Activated naive CD8-positive, alpha-beta T cell treated with anti-CD3 and anti-CD28 coated beads, Interleukin-2, amount 50 U/mL, for 16 hours (primary cell): ENCODE data around the gene KCNH4.
"Not testable (repeated sequence)": the region's sequence is repeated elsewhere in the genome, so short reads cannot be mapped to it uniquely, and the experiment has no call there.

ENCODE experiments used
- DNase-seq: peaks from one replicate; pipeline ENCODE4 v3.0.0-alpha.2; 2020; ENCODE audit warnings: low read depth, low spot score

Gene KCNH4

DNA sequence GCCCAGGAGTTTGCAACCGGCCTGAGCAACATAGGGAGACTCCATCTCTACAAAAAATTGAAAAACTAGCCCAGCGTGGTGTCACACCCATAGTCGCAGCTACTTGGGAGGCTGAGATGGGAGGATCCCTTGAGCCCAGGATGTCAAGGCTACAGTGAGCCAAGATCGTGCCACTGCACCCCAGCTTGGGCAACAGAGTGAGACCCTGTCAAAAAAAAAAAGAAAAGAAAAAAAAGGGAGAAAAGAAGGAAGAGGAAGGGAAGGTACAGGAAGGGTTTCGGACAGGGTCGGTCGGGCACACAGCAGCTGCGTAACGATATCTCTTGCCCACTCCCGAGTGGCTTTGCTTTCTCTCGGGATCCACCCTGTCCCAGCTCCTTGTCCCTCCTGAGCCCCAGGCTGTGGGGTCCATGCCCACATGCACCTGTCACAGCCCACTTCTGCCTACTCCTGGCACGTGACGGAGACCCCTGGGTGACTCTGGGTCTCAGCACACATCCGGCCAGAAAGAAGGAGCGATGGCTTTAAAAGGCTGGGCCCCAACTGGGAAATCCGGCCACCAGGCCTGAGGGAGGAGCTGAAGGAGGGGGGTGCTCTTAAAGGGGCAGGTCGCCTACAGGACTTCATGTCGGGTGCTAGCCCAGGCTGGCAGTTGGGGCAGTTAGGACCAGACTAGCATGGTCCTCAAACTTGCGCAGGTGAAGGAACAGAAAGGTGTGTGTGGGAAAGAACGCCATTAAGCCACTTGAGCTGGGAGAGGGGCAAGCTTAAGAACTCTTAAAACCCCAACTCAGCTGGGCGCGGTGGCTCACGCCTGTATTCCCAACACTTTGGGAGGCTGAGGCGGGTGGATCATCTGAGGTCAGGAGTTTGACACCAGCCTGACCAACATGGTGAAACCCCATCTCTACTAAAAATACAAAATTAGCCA, 13.3 kb upstream of the KCNH4 start, which contains the start of gene GHDC:
Gene GHDC (minus strand): TSS at position 526 of the 931 bp plus-strand sequence. CDS start 913 bp downstream, outside the sequence.
- peak; percentile 58 for DNase-seq

- no peak for DNase-seq
These were observed 12.4 kb upstream of the KCNH4 start for GRCh38 chr17:42193216-42193968.

DNA sequence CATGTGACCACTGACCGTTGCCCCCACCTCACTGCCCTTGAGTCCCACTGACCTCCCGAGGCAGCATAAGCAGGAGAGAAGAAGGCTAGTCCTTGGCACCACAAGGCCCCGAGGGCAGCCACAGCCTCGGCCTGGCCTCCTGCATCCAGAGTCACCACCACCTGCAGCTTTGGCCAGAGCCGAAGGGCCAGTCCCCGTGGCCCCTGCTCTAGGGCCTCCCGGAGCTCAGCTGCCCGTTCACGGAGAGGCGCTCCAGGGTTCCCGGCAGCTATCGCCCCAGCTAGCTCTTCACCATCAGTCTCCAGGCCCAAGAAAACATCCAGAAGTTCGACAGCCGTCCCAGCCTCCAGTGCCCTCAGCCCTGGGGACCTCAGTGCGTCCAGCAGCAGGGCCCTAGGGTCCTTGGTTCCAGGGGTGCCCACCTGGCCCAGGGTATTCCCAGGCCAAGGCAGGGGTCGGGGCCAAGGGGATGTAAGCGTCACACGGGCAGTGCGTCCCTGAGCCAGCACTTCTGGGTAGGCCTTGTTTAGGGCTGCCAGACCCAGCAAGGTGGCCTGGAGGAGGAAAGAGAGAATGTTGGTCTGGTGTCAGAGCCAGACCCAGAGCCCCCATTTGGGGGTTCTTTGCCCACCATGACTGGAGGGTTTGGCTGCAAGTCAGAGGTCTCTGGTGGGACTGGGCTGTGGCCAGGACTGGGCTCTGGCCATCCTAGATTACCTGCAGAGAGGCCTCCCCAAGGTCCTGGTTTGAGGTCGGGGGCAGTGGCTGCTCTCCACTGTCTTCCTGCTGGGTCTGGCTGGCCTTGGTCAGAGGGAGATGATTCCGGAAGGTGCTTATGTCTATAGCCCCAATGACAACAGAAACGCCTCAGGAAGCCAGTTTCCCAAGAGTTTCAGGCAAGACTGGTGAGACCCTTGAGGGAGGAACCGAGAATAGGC, 11.5 kb upstream of the KCNH4 start:
- no peak for DNase-seq

GRCh38 chr17:42191275-42191608, 10.3 kb upstream of the KCNH4 start:
- no peak for DNase-seq

- no peak for DNase-seq
These were observed 9.7 kb upstream of the KCNH4 start for GRCh38 chr17:42190491-42191274.

GRCh38 chr17:42189651-42189965, 8.7 kb upstream of the KCNH4 start:
- no peak for DNase-seq

DNA sequence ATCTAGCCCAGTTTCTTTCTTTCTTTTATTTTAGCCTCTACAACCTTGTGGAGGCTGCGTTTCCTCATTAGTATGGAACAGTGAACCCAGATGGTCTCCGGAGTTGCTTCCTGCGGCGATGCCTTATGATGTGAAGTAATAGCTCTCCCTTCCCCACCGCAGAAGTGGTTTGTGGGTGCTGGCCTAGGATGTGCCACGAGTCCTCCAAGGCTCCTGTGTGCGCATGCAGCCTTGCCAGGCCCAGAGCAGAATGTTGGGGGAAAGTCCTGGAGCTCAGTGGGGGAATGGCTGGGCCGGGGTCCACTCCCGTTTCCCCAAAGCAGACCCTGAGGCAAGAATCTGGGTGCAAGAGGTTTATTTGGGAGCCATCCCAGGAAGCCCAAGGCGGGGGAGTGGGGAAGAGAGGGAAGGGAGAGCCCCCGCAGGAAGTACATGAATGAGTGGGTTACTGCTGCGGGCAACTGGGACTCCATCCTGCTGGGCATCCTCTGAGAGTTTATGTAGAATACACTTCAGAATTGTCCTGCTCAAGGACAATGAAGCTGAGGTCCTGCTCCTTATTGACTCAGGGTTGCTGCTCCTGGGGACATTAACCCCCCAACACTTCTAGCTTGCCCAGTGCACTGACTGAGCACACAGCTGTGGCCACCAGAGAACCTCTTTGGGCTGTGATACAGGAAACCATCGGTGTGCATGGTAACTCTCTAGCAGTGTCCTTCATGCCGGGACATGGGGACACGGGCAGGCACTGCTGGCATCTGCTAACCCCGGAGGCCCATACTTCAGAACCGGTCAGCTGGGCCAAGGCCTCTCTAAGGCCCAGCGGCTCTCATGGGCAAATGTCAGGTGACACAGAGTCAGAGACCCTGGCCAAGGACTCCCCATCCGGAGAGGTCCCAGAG, 8.1 kb upstream of the KCNH4 start:
- no peak for DNase-seq

- DNase-seq = no peak
These were observed 6.9 kb upstream of the KCNH4 start for GRCh38 chr17:42187833-42188232.

DNA sequence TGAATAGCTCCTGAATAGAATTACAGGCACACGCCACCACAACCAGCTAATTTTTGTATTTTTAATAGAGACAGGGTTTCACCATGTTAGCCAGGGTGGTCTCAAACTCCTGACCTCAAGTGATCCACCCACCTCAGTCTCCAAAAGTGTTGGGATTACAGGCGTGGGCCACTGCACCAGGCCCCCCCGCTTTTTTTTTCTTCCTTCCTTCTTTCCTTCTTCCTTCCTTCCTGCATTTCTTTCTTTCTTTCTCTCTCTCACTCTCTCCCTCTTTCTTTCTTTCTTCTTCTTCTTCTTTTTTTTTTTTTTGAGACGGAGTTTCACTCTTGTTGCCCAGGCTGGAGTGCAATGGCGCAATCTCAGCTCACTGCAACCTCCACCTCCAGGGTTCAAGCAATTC, 5.2 kb upstream of the KCNH4 start:
- not testable (repeated sequence) for DNase-seq

GRCh38 chr17:42185621-42185930, 4.6 kb upstream of the KCNH4 start:
- DNase-seq = no peak

- DNase-seq = no peak
These were observed 4.0 kb upstream of the KCNH4 start, which contains the start of gene HCRT for GRCh38 chr17:42184713-42185620. Gene HCRT, minus strand, starts transcription at chr17:42185452. Its CDS starts 87 bp downstream, at chr17:42185365.

DNA sequence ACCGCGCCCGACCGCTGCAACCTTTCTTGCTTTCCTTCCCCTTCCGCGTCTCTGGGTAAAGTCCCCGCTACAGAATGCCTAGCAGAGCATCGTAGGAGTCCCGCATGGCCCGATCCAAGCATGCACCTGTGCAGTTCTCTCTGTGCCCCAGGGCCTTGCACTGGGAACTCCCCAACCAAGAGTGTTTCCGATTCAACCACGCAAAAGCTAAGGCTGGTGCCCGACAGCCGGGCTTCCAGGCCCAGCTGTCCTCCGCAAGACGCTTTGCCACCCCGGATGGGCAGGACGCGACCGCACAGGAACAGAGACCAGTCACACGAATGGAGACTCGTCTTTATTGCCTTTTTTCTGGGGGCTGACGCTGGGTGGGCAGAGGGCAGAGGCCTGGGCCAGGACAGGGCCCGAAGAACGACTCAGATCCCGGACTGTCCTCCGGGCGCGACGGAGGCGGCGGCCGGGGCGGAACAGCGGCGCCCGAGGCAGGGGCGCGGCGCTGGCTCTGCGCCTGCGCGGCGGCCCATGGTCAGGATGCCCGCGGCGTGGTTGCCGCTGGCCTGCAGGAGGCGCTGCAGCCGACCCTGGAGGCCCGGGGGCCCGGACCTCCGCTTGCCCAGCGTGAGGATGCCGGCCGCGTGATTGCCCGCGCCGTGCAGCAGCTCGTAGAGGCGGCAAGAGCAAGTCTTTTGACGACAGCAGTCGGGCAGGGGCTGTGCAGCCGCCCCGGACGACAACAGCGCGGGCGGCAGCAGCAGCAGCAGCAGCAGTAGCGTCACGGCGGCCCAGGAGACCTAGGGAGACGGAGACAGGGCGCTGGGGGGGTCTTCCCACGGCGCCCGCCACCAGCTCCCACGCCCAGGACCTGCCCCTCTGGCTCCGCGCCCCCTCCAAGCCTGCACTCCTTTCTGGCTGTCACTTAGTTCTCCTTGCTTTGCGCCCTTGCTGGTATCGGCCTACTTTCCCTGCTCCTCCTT, 3.1 kb upstream of the KCNH4 start:
- DNase-seq = peak; percentile 51

GRCh38 chr17:42182927-42183734, 2.2 kb upstream of the KCNH4 start:
- no peak for DNase-seq

GRCh38 chr17:42181851-42182207, 887 bp upstream of the KCNH4 start:
- no peak for DNase-seq

- no peak for DNase-seq
These were observed 476 bp downstream of the KCNH4 start for GRCh38 chr17:42180411-42180921.

DNA sequence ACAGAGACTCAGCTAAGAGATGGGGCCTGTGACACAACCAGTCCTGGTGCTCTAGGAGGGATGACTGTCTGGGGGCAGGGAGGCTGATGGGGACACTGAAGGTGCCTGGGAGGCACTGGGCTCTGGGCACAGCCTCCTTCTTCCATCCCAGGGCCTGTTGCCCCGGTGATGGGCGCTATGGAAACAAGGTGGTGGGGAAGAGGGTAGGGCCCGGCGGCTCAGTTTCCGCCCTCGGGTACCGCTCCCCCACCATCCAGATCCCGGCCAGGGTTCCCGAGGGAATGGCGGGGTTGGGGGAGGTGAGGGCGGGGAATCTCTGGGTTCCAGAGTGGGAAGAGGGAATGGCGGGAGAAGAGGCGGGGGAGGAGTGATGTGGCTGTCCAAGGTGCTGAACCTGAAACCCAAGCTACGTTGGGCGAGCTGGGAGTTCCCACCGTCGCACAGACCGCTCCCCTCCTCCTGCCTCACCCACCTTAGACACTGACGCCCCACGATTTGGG, 981 bp downstream of the KCNH4 start:
- no peak for DNase-seq

DNA sequence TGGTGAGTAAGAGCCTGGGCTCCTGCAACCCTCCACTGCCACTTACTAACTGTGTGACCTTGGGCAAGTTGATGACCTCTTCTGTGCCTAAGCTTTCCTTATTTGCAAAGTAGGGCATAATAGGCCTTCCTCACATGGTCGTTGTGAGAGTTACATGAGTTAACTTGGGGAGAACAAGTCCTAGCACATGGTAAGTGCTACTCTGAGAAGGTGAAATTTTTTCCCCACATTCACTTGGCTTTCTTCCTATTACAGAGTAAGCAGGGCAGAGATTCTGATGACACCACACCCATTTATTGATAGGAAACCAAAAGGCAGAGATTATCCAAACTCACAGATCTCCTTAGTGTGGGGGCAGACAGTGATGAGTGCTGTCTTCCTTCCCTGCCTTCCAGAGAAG, 1.6 kb downstream of the KCNH4 start:
- no peak for DNase-seq
